Measurements from ENCODE around the gene ATP6V1G3. TPM values are rescaled to one million over a fixed set of nuclear protein-coding genes. Genes with fewer than 3 reads are reported as not detected.

The ATP6V1G3 gene
- total RNA-seq, 1 donor from 2014 or later: not detected

DNA sequence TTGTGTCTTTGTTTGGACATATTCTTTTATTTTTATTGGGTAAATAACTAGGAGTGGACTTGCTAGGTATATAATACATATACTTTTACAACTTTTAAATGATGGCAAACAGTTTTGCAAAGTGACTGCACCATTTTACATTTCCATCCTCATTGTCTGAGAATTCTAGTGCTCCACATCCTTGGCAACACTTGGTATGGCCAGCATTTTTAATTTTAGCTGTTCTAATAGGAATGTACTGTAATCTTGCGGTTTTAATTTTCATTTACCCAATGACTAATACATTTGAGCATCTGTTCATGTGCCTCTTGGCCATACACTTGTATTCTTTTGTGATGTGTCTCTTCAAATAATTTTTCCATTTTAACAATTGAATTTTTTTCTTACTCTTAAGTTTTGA lies 37.0 kb upstream of the ATP6V1G3 start:
- H3K36me3 ChIP-seq (ENCODE audit: insufficient read depth, low read length): no peaks in the 10 kb centered on the region
- Mint-ChIP-seq H3K27me3 (ENCODE audit: low read depth, unreplicated experiment) (no peaks in the 10 kb centered on the region), H3K27ac (ENCODE audit: unreplicated experiment) (no peak overlapping the region), H3K36me3 (ENCODE audit: low read depth, unreplicated experiment) (no peaks in the 10 kb centered on the region), H3K4me1 (ENCODE audit: low read depth, unreplicated experiment) (peaks cover 2% of the 10 kb centered on the region), H3K9me3 (ENCODE audit: unreplicated experiment) (peaks cover 4% of the 10 kb centered on the region), H3K4me3 (ENCODE audit: unreplicated experiment) (no peak overlapping the region)
- FAIRE-seq (peak; percentile 94), DNase-seq (ENCODE audit: low read depth) (peak; percentile 97)
- no peaks in the 10 kb centered on the region for H3K27me3 ChIP-seq (ENCODE audit: insufficient read depth, low read length)
- TF ChIP-seq, protein P1, sequence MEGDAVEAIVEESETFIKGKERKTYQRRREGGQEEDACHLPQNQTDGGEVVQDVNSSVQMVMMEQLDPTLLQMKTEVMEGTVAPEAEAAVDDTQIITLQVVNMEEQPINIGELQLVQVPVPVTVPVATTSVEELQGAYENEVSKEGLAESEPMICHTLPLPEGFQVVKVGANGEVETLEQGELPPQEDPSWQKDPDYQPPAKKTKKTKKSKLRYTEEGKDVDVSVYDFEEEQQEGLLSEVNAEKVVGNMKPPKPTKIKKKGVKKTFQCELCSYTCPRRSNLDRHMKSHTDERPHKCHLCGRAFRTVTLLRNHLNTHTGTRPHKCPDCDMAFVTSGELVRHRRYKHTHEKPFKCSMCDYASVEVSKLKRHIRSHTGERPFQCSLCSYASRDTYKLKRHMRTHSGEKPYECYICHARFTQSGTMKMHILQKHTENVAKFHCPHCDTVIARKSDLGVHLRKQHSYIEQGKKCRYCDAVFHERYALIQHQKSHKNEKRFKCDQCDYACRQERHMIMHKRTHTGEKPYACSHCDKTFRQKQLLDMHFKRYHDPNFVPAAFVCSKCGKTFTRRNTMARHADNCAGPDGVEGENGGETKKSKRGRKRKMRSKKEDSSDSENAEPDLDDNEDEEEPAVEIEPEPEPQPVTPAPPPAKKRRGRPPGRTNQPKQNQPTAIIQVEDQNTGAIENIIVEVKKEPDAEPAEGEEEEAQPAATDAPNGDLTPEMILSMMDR (IDR thresholded peaks at IDR 0.05; ENCODE audit: insufficient read depth, low read depth, low read length): no peak
- no peak for TF ChIP-seq EZH2 (IDR thresholded peaks at IDR 0.05; ENCODE audit: insufficient read depth, low read length)
- peaks cover 3% of the 10 kb centered on the region for H3K4me1 ChIP-seq (ENCODE audit: insufficient read depth, low read length)
- no peak overlapping the region for H3K4me3 ChIP-seq (ENCODE audit: insufficient read depth, low read depth, low read length)
- peak overlapping the region; percentile 44 for H3K27ac ChIP-seq (ENCODE audit: low read depth, low read length)
- no peaks in the 10 kb centered on the region for H3K79me2 ChIP-seq (ENCODE audit: insufficient read depth, low read length)
- no peaks in the 10 kb centered on the region for H4K20me1 ChIP-seq (ENCODE audit: insufficient read depth, low read length)
- H3K9ac ChIP-seq (ENCODE audit: low read length): no peak overlapping the region
- no peak overlapping the region for H2AFZ ChIP-seq (ENCODE audit: low read depth, low read length)
- no peak overlapping the region for H3K4me2 ChIP-seq (ENCODE audit: low read length)
- H3K9me3 ChIP-seq (ENCODE audit: insufficient read depth, low read depth, low read length): no peaks in the 10 kb centered on the region

DNA sequence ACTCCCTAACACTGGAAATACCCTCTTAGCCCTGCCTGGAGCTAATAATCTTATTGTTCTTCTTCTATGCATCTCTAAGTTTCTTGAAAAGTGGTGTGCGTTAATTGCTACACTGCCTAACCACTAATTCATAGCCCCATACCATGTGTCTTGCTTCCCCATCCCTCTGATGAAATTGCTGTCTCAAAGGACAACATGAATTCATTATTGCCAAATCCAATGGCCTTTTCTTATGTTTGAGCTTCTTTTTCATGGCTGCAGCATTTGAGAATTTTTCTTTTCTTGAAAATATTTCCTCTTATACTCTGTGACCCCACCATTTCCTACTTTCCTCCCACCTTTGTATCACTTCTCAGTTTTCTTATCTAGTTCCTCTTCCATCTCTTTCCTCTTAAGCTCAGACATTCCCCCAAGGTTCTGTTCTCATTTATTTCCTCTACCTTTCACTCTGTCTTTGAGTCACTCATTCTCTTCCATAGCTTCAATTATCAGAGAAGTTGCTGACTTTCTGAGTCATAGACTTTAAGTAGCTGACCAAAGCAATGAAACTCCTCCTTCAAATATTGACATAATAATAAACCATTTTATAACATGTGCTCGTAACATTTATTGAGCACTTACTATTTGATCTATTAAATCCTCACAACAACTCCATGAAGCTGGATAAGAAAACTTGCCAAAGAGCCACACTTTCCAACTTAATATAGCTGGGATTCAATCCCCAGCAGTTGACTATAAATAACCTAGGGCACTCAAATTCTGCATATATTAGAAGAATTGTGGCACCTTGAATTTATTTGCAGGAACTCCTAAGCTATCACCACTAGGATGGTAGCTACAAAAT lies 35.5 kb upstream of the ATP6V1G3 start:
- peaks cover under 1% of the 10 kb centered on the region for H3K9me3 Mint-ChIP-seq (ENCODE audit: unreplicated experiment)
- no peak overlapping the region for H3K4me3 Mint-ChIP-seq (ENCODE audit: unreplicated experiment)
- H3K4me1 Mint-ChIP-seq (ENCODE audit: low read depth, unreplicated experiment): peaks cover 2% of the 10 kb centered on the region
- Histone ChIP-seq H3K9me3 (ENCODE audit: insufficient read depth, low read depth, low read length) (no peaks in the 10 kb centered on the region), H3K27ac (ENCODE audit: low read depth, low read length) (no peak overlapping the region), H3K36me3 (ENCODE audit: insufficient read depth, low read length) (no peaks in the 10 kb centered on the region), H3K79me2 (ENCODE audit: insufficient read depth, low read length) (no peaks in the 10 kb centered on the region), H3K4me3 (ENCODE audit: insufficient read depth, low read depth, low read length) (no peak overlapping the region), H4K20me1 (ENCODE audit: insufficient read depth, low read length) (no peaks in the 10 kb centered on the region), H3K27me3 (ENCODE audit: insufficient read depth, low read length) (no peaks in the 10 kb centered on the region), H3K4me2 (ENCODE audit: low read length) (no peak overlapping the region), H2AFZ (ENCODE audit: low read depth, low read length) (no peak overlapping the region), H3K4me1 (ENCODE audit: insufficient read depth, low read length) (peaks cover 3% of the 10 kb centered on the region), H3K9ac (ENCODE audit: low read length) (no peak overlapping the region)
- DNase-seq (ENCODE audit: low read depth) (peak; percentile 45), FAIRE-seq (peak; percentile 39)
- H3K27me3 Mint-ChIP-seq (ENCODE audit: low read depth, unreplicated experiment): no peaks in the 10 kb centered on the region
- H3K36me3 Mint-ChIP-seq (ENCODE audit: low read depth, unreplicated experiment): no peaks in the 10 kb centered on the region
- TF ChIP-seq, protein P1 (IDR thresholded peaks at IDR 0.05; ENCODE audit: insufficient read depth, low read depth, low read length): no peak
- no peak overlapping the region for H3K27ac Mint-ChIP-seq (ENCODE audit: unreplicated experiment)

DNA sequence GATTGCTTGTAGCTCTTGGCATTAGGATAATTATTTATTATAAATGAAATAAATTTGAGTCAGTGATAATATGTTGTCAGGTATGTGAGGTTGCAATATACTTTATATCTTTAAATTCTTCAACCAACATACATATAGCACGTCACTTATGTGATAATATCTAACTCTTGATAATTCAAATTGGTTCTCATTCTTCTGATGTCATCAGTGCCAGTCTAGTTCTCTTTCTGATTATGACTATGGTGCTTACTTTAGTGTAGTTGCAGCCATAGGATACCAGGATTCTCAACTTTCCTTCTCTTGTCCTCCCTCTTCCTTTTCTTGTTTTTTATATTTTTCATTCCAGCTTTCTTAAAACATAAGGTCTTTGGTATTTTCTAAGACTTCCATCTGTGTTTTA lies 34.8 kb upstream of the ATP6V1G3 start:
- no peaks in the 10 kb centered on the region for H3K9me3 Mint-ChIP-seq (ENCODE audit: unreplicated experiment)
- H3K27me3 Mint-ChIP-seq (ENCODE audit: low read depth, unreplicated experiment): no peaks in the 10 kb centered on the region
- Histone ChIP-seq H3K27me3 (ENCODE audit: insufficient read depth, low read length) (no peaks in the 10 kb centered on the region), H3K79me2 (ENCODE audit: insufficient read depth, low read length) (no peaks in the 10 kb centered on the region), H3K4me2 (ENCODE audit: low read length) (no peak overlapping the region), H3K4me3 (ENCODE audit: insufficient read depth, low read depth, low read length) (no peak overlapping the region), H3K36me3 (ENCODE audit: insufficient read depth, low read length) (no peaks in the 10 kb centered on the region), H3K9me3 (ENCODE audit: insufficient read depth, low read depth, low read length) (no peaks in the 10 kb centered on the region), H4K20me1 (ENCODE audit: insufficient read depth, low read length) (no peaks in the 10 kb centered on the region), H3K9ac (ENCODE audit: low read length) (no peak overlapping the region), H3K4me1 (ENCODE audit: insufficient read depth, low read length) (peaks cover 3% of the 10 kb centered on the region), H2AFZ (ENCODE audit: low read depth, low read length) (no peak overlapping the region), H3K27ac (ENCODE audit: low read depth, low read length) (no peak overlapping the region)
- H3K27ac Mint-ChIP-seq (ENCODE audit: unreplicated experiment): no peak overlapping the region
- H3K4me1 Mint-ChIP-seq (ENCODE audit: low read depth, unreplicated experiment): peaks cover 2% of the 10 kb centered on the region
- H3K4me3 Mint-ChIP-seq (ENCODE audit: unreplicated experiment): no peak overlapping the region
- peak; percentile 29 for FAIRE-seq
- TF ChIP-seq, protein P1 (IDR thresholded peaks at IDR 0.05; ENCODE audit: insufficient read depth, low read depth, low read length): no peak
- TF ChIP-seq EZH2 (IDR thresholded peaks at IDR 0.05; ENCODE audit: insufficient read depth, low read length): no peak
- DNase-seq (ENCODE audit: low read depth): no peak
- H3K36me3 Mint-ChIP-seq (ENCODE audit: low read depth, unreplicated experiment): no peaks in the 10 kb centered on the region
